ENCODE measurements around the gene MPPED2.

The MPPED2 gene

GRCh38 chr11:30522536-30523243, 63.5 kb downstream of the MPPED2 start:
- no peak for DNase-seq

- no peak for DNase-seq
Measured at GRCh38 chr11:30521297-30522071, 64.7 kb downstream of the MPPED2 start.

- no peak for DNase-seq
Measured at GRCh38 chr11:30513087-30513486, 73.1 kb downstream of the MPPED2 start.

- no peak for DNase-seq
Measured at GRCh38 chr11:30511408-30511807, 74.7 kb downstream of the MPPED2 start.

- no peak for DNase-seq
Measured at GRCh38 chr11:30510750-30511149, 75.4 kb downstream of the MPPED2 start.

- no peak for DNase-seq
Measured at GRCh38 chr11:30509364-30509763, 76.8 kb downstream of the MPPED2 start.

GRCh38 chr11:30508594-30508993, 77.6 kb downstream of the MPPED2 start:
- DNase-seq = no peak

GRCh38 chr11:30505603-30506002, 80.5 kb downstream of the MPPED2 start:
- no peak for DNase-seq

- no peak for DNase-seq
Measured at GRCh38 chr11:30504468-30504867, 81.7 kb downstream of the MPPED2 start.

GRCh38 chr11:30503156-30503555, 83.0 kb downstream of the MPPED2 start:
- DNase-seq = no peak

GRCh38 chr11:30502305-30502704, 83.8 kb downstream of the MPPED2 start:
- no peak for DNase-seq

GRCh38 chr11:30501744-30502143, 84.4 kb downstream of the MPPED2 start:
- no peak for DNase-seq

GRCh38 chr11:30499940-30500339, 86.2 kb downstream of the MPPED2 start:
- DNase-seq = no peak

- no peak for DNase-seq
Measured at GRCh38 chr11:30497600-30497999, 88.6 kb downstream of the MPPED2 start.

GRCh38 chr11:30496935-30497334, 89.2 kb downstream of the MPPED2 start:
- no peak for DNase-seq

GRCh38 chr11:30495437-30495836, 90.7 kb downstream of the MPPED2 start:
- DNase-seq = no peak

- DNase-seq = no peak
Measured at GRCh38 chr11:30489511-30489910, 96.6 kb downstream of the MPPED2 start.

- DNase-seq = no peak
Measured at GRCh38 chr11:30489076-30489475, 97.1 kb downstream of the MPPED2 start.

GRCh38 chr11:30488304-30488998, 97.7 kb downstream of the MPPED2 start:
- DNase-seq = no peak

- DNase-seq = peak; percentile 2
Measured at GRCh38 chr11:30487200-30487898, 98.8 kb downstream of the MPPED2 start.

- no peak for DNase-seq
Measured at GRCh38 chr11:30485756-30486155, 100.4 kb downstream of the MPPED2 start.

- no peak for DNase-seq
Measured at GRCh38 chr11:30485222-30485621, 100.9 kb downstream of the MPPED2 start.

- no peak for DNase-seq
Measured at GRCh38 chr11:30483056-30483455, 103.1 kb downstream of the MPPED2 start.

All from CD4-positive, alpha-beta T cell treated with Interleukin-10 for 1 hour (primary cell).